OCI-LY7 (cell line): ENCODE results near the gene PLK2. TPM values are rescaled to one million over a fixed set of nuclear protein-coding genes. Genes with fewer than 3 reads are reported as not detected.

Experiments
- BruUV-seq: library from RNA; stranded (reverse); fragments of 400-500 nt; replicated peaks from 2 replicates; lab custom pipeline; 2021; lab: Mats Ljungman, UMichigan
- CTCF ChIA-PET: fragments of 300-600 bp; sonication (Branson Sonifier 250); formaldehyde crosslinking; loops from one replicate; lab custom pipeline; 2022; ENCODE audit warnings: antibody characterized with exemption; ENCODE audit not compliant: unreplicated experiment; lab: Charles Lee
- POLR2A ChIA-PET: fragments of 300-600 bp; sonication (Branson Sonifier 250); formaldehyde crosslinking; loops from one replicate; lab custom pipeline; 2022; ENCODE audit warnings: antibody characterized with exemption; lab: Charles Lee
- DNase-seq: peaks from one replicate; pipeline ENCODE4 v3.0.0-alpha.2; 2015; ENCODE audit warnings: low spot score
- H2AFZ ChIP-seq: fragments of 200-600 bp; sonication (generic), shearing (Covaris generic); 2 replicates; pipeline ENCODE4 v1.6.1; 2014; ENCODE audit warnings: mild to moderate bottlenecking, antibody characterized with exemption, low read length, moderate library complexity
- H3K27ac ChIP-seq: fragments of 200-600 bp; sonication (generic); 2 replicates; pipeline ENCODE4 v1.5.1; 2014; ENCODE audit warnings: mixed run types, low read depth, mild to moderate bottlenecking, moderate library complexity, low read length, inconsistent platforms; ENCODE audit not compliant: poor library complexity, severe bottlenecking
- H3K36me3 ChIP-seq: fragments of 200-600 bp; sonication (generic); 2 replicates; pipeline ENCODE4 v1.6.1; 2014; ENCODE audit warnings: mild to moderate bottlenecking, antibody characterized with exemption, low read length, moderate library complexity, mixed read lengths; ENCODE audit not compliant: insufficient read depth
- H3K4me1 ChIP-seq: fragments of 200-600 bp; sonication (generic); 2 replicates; pipeline ENCODE4 v1.5.1; 2014; ENCODE audit warnings: mild to moderate bottlenecking, low read length; ENCODE audit not compliant: insufficient read depth, poor library complexity, severe bottlenecking
- H3K4me2 ChIP-seq: fragments of 200-600 bp; sonication (generic); 2 replicates; pipeline ENCODE4 v1.6.1; 2014; ENCODE audit warnings: mild to moderate bottlenecking, low read length
- H3K4me3 ChIP-seq: fragments of 200-600 bp; sonication (generic); 2 replicates; pipeline ENCODE4 v1.5.1; 2014; ENCODE audit warnings: mild to moderate bottlenecking, low read depth, low read length; ENCODE audit not compliant: poor library complexity, severe bottlenecking
- H3K79me2 ChIP-seq: fragments of 200-600 bp; sonication (generic); 2 replicates; pipeline ENCODE4 v1.6.1; 2016; ENCODE audit warnings: low read depth, mild to moderate bottlenecking, low read length, moderate library complexity, mixed read lengths; ENCODE audit not compliant: insufficient read depth
- H3K9me2 ChIP-seq: fragments of 200-600 bp; sonication (generic); 2 replicates; pipeline ENCODE4 v1.6.1; 2016; ENCODE audit warnings: mild to moderate bottlenecking, low read length, mixed read lengths; ENCODE audit not compliant: insufficient read depth
- H3K9me3 ChIP-seq: fragments of 200-600 bp; sonication (generic); 2 replicates; pipeline ENCODE4 v1.6.1; 2014; ENCODE audit warnings: mild to moderate bottlenecking, mixed run types, low read length, mixed read lengths
- H4K20me1 ChIP-seq: fragments of 200-600 bp; sonication (generic); 2 replicates; pipeline ENCODE4 v1.6.1; 2014; ENCODE audit warnings: mild to moderate bottlenecking, antibody characterized with exemption, low read length, moderate library complexity, mixed read lengths; ENCODE audit not compliant: insufficient read depth
- CTCF ChIP-seq: fragments of 200-600 bp; sonication (generic); conservative IDR thresholded peaks from 2 replicates; pipeline ENCODE4 v1.5.1; 2014; ENCODE audit warnings: mild to moderate bottlenecking, antibody characterized with exemption, low read length, moderate library complexity, mixed read lengths
- EZH2phosphoT487 ChIP-seq: fragments of 200-600 bp; sonication (generic); IDR thresholded peaks from 2 replicates; pipeline ENCODE4 v1.6.1; 2018; ENCODE audit warnings: low read depth, borderline replicate concordance, mild to moderate bottlenecking, mixed run types, antibody characterized with exemption, low read length, moderate library complexity, mixed read lengths
- intact Hi-C: fragments of 100-400 bp; cut with micrococcal nuclease; formaldehyde crosslinking; loops from one replicate; pipeline ENCODE4 v1.10.0; 2022; ENCODE audit not compliant: unreplicated experiment
- total RNA-seq, 2 experiments: library from RNA; depleted of rRNA in 1 of 2; stranded (reverse); fragments of >200 nt in 1 of 2; shearing (Covaris generic) in 1 of 2; gene quantifications; 2 replicates each; pipeline ENCODE4 v1.2.3, GENCODE V29; 2014 to 2022

Gene PLK2
- total RNA-seq, 2 experiments from 2014 or later, result 0.19 to 0.59 TPM

GRCh38 chr5:58499231-58499630 is 39.3 kb upstream of the PLK2 start:
- peak overlapping the region; percentile 53 for H3K4me2 ChIP-seq
- intact Hi-C loops, result no loop called here
- ChIA-PET POLR2A (interaction anchor here (0.7 kb wide), 1 partner anchor 343 kb away, joined by 3 read pairs; no protein-coding TSS in a partner anchor), CTCF (no interaction called here)
- peak overlapping the region; percentile 12; the same call in 1 of the 2 replicates for H2AFZ ChIP-seq
- no peaks in the 10 kb centered on the region for H4K20me1 ChIP-seq
- no peaks in the 10 kb centered on the region for H3K9me2 ChIP-seq
- H3K27ac ChIP-seq, result peak overlapping the region; percentile 27
- H3K79me2 ChIP-seq, result no peaks in the 10 kb centered on the region
- no peak for DNase-seq
- TF ChIP-seq EZH2phosphoT487 (no peak), CTCF (no peak)
- H3K9me3 ChIP-seq, result no peaks in the 10 kb centered on the region
- H3K4me1 ChIP-seq, result peaks cover 22% of the 10 kb centered on the region
- no TSS peak for BruUV-seq
- H3K4me3 ChIP-seq, result peak overlapping the region; percentile 25
- H3K36me3 ChIP-seq, result peaks cover 18% of the 10 kb centered on the region

- H3K4me2 ChIP-seq, result no peak overlapping the region
- H3K9me2 ChIP-seq, result no peaks in the 10 kb centered on the region
- intact Hi-C loops, result no loop called here
- TF ChIP-seq CTCF, result peak; percentile 67
- TF ChIP-seq EZH2phosphoT487, result no peak
- POLR2A ChIA-PET, result no interaction called here
- no peak overlapping the region for H2AFZ ChIP-seq
- no peak overlapping the region for H3K27ac ChIP-seq
- no peak for DNase-seq
- H3K4me3 ChIP-seq, result no peak overlapping the region
- CTCF ChIA-PET, result no interaction called here
- peaks cover 26% of the 10 kb centered on the region for H3K36me3 ChIP-seq
- H3K9me3 ChIP-seq, result no peaks in the 10 kb centered on the region
- no TSS peak for BruUV-seq
- H3K79me2 ChIP-seq, result no peaks in the 10 kb centered on the region; the same call in 1 of the 2 replicates
- peaks cover 23% of the 10 kb centered on the region for H3K4me1 ChIP-seq
- no peaks in the 10 kb centered on the region for H4K20me1 ChIP-seq
These were observed 38.6 kb upstream of the PLK2 start for GRCh38 chr5:58498340-58498942.

- H4K20me1 ChIP-seq, result no peaks in the 10 kb centered on the region
- BruUV-seq, result no TSS peak
- H3K4me3 ChIP-seq, result no peak overlapping the region
- peaks cover 28% of the 10 kb centered on the region for H3K36me3 ChIP-seq
- intact Hi-C loops, result no loop called here
- no peaks in the 10 kb centered on the region; the same call in 1 of the 2 replicates for H3K9me3 ChIP-seq
- H3K79me2 ChIP-seq, result peaks cover under 1% of the 10 kb centered on the region; the same call in 1 of the 2 replicates
- H3K4me2 ChIP-seq, result no peak overlapping the region
- ChIA-PET POLR2A (interaction anchor here (0.9 kb wide), 1 partner anchor 62 kb away, joined by 3 read pairs; no protein-coding TSS in a partner anchor), CTCF (no interaction called here)
- TF ChIP-seq EZH2phosphoT487 (no peak), CTCF (no peak)
- peaks cover 28% of the 10 kb centered on the region for H3K4me1 ChIP-seq
- no peaks in the 10 kb centered on the region for H3K9me2 ChIP-seq
- H2AFZ ChIP-seq, result no peak overlapping the region
- H3K27ac ChIP-seq, result no peak overlapping the region
- DNase-seq, result no peak
These were observed 38.0 kb upstream of the PLK2 start for GRCh38 chr5:58497921-58498320.
